IMR-90 (cell line): Measurements from ENCODE around the gene CHD6. TPM values are rescaled to one million over a fixed set of nuclear protein-coding genes. Genes with fewer than 3 reads are reported as not detected.

Experiments used
- ATAC-seq: fragments of 200-7000 bp; cut with Tn5 transposase; 2 replicates; pipeline ENCODE4 v1.9.1; 2020; ENCODE audit warnings: low read depth, mild to moderate bottlenecking, moderate library complexity
- BruUV-seq: library from RNA; stranded (reverse); fragments of 400-500 nt; replicated peaks from 2 replicates; lab custom pipeline; 2021; lab: Mats Ljungman, UMichigan
- CTCF ChIA-PET: fragments of 300-600 bp; formaldehyde crosslinking; extraction: SDS; loops from one replicate; lab custom pipeline; 2021; ENCODE audit warnings: antibody characterized with exemption; lab: Yijun Ruan, JAX
- POLR2A ChIA-PET: fragments of 300-600 bp; sonication (Branson Sonifier 250); formaldehyde crosslinking; loops from one replicate; lab custom pipeline; 2022; ENCODE audit warnings: antibody characterized with exemption; ENCODE audit not compliant: unreplicated experiment; lab: Charles Lee
- DNase-seq: peaks from one replicate; pipeline ENCODE4 v3.0.0; 2013
- H2AFZ ChIP-seq: replicated peaks from 2 replicates; pipeline ENCODE3; 2013; ENCODE audit warnings: low read length, mild to moderate bottlenecking; ENCODE audit not compliant: poor library complexity
- H2AK5ac ChIP-seq: 2 replicates; pipeline ENCODE4 v1.6.1; 2013; ENCODE audit warnings: low read depth, low read length, inconsistent platforms
- H2AK9ac ChIP-seq: replicated peaks from 2 replicates; pipeline ENCODE3; 2013; ENCODE audit warnings: mild to moderate bottlenecking, low read depth, low read length, moderate library complexity; ENCODE audit not compliant: poor library complexity
- H2BK120ac ChIP-seq: 2 replicates; pipeline ENCODE4 v1.6.1; 2013; ENCODE audit warnings: low read depth, low read length, inconsistent platforms
- H2BK15ac ChIP-seq: 3 replicates; pipeline ENCODE4 v1.6.1; 2013; ENCODE audit warnings: low read depth, low read length, inconsistent platforms
- H2BK20ac ChIP-seq: 2 replicates; pipeline ENCODE4 v1.6.1; 2013; ENCODE audit warnings: low read depth, mild to moderate bottlenecking, inconsistent platforms, low read length, moderate library complexity
- H2BK5ac ChIP-seq: 2 replicates; pipeline ENCODE4 v1.6.1; 2013; ENCODE audit warnings: mild to moderate bottlenecking, low read depth, low read length, inconsistent platforms; ENCODE audit not compliant: poor library complexity, severe bottlenecking
- H3K14ac ChIP-seq: replicated peaks from 2 replicates; pipeline ENCODE4 v1.6.1; 2013; ENCODE audit warnings: low read depth, low read length, inconsistent platforms
- H3K18ac ChIP-seq: 2 replicates; pipeline ENCODE4 v1.6.1; 2013; ENCODE audit warnings: low read depth, low read length, control low read depth
- H3K23ac ChIP-seq: 2 replicates; pipeline ENCODE4 v1.6.1; 2013; ENCODE audit warnings: low read depth, low read length, inconsistent platforms
- H3K27ac ChIP-seq: 2 replicates; pipeline ENCODE4 v1.5.1; 2013; ENCODE audit warnings: mild to moderate bottlenecking, control low read depth, low read length; ENCODE audit not compliant: insufficient read depth
- H3K27me3 ChIP-seq: 2 replicates; pipeline ENCODE4 v1.6.1; 2013; ENCODE audit warnings: low read length; ENCODE audit not compliant: control insufficient read depth, insufficient read depth
- H3K36me3 ChIP-seq: 2 replicates; pipeline ENCODE4 v1.6.1; 2013; ENCODE audit warnings: low read length, mixed read lengths; ENCODE audit not compliant: control insufficient read depth, insufficient read depth
- H3K4ac ChIP-seq: 2 replicates; pipeline ENCODE4 v1.6.1; 2013; ENCODE audit warnings: low read depth, low read length, inconsistent platforms
- H3K4me1 ChIP-seq: 2 replicates; pipeline ENCODE4 v1.6.1; 2013; ENCODE audit warnings: low read length, mixed read lengths; ENCODE audit not compliant: control insufficient read depth, insufficient read depth
- H3K4me2 ChIP-seq: 2 replicates; pipeline ENCODE4 v1.6.1; 2013; ENCODE audit warnings: low read depth, mild to moderate bottlenecking, control low read depth, low read length, moderate library complexity
- H3K4me3 ChIP-seq: 2 replicates; pipeline ENCODE4 v1.5.1; 2013; ENCODE audit warnings: low read depth, mild to moderate bottlenecking, control low read depth, low read length, moderate library complexity; ENCODE audit not compliant: insufficient read depth
- H3K56ac ChIP-seq: 2 replicates; pipeline ENCODE4 v1.6.1; 2013; ENCODE audit warnings: low read length, inconsistent platforms; ENCODE audit not compliant: insufficient read depth; ENCODE audit errors: extremely low read depth
- H3K79me1 ChIP-seq, 2 experiments: 2 replicates each; pipeline ENCODE4 v1.6.1; 2013; ENCODE audit warnings: low read length in 2 of 2, inconsistent platforms in 1 of 2, low read depth in 1 of 2
- H3K9ac ChIP-seq: 2 replicates; pipeline ENCODE4 v1.6.1; 2013; ENCODE audit warnings: low read depth, low read length, control low read depth
- H3K9me1 ChIP-seq: 2 replicates; pipeline ENCODE4 v1.6.1; 2013; ENCODE audit warnings: low read length, inconsistent platforms; ENCODE audit not compliant: insufficient read depth
- H3K9me3 ChIP-seq: 2 replicates; pipeline ENCODE4 v1.6.1; 2013; ENCODE audit warnings: low read length; ENCODE audit not compliant: control insufficient read depth, insufficient read depth
- H4K20me1 ChIP-seq: 2 replicates; pipeline ENCODE4 v1.6.1; 2013; ENCODE audit warnings: low read length, inconsistent platforms; ENCODE audit not compliant: insufficient read depth
- H4K5ac ChIP-seq: 2 replicates; pipeline ENCODE4 v1.6.1; 2013; ENCODE audit warnings: mild to moderate bottlenecking, low read depth, low read length, control low read depth
- H4K8ac ChIP-seq, 2 experiments: 2 replicates each; pipeline ENCODE4 v1.6.1; 2013; ENCODE audit warnings: low read depth in 2 of 2, low read length in 2 of 2, control low read depth in 1 of 2, inconsistent platforms in 1 of 2
- H4K91ac ChIP-seq: 2 replicates; pipeline ENCODE4 v1.6.1; 2013; ENCODE audit warnings: low read depth, low read length, inconsistent platforms; ENCODE audit not compliant: insufficient read depth
- BHLHE40 ChIP-seq: fragments of 150-350 bp; IDR thresholded peaks from 2 replicates; pipeline ENCODE4 v1.6.1; 2016; ENCODE audit warnings: mild to moderate bottlenecking, low read depth, low read length
- CEBPB ChIP-seq: IDR thresholded peaks from 2 replicates; pipeline ENCODE4 v1.6.1; 2012; ENCODE audit warnings: low read depth, low read length, improper control_type of control experiment
- CHD1 ChIP-seq: IDR thresholded peaks from 2 replicates; pipeline ENCODE4 v1.6.1; 2012; ENCODE audit warnings: low read depth, low read length, improper control_type of control experiment
- CTCF ChIP-seq: conservative IDR thresholded peaks from 2 replicates; pipeline ENCODE4 v1.5.1; 2012; ENCODE audit warnings: mild to moderate bottlenecking, low read depth, low read length, improper control_type of control experiment
- ELK1 ChIP-seq: fragments of 150-350 bp; IDR thresholded peaks from 2 replicates; pipeline ENCODE4 v1.6.1; 2016; ENCODE audit warnings: low read depth, mild to moderate bottlenecking, low read length, moderate library complexity, borderline replicate concordance
- FOS ChIP-seq: fragments of 150-350 bp; IDR thresholded peaks from 2 replicates; pipeline ENCODE4 v1.6.1; 2016; ENCODE audit warnings: low read depth, low read length
- MAFK ChIP-seq: IDR thresholded peaks from 2 replicates; pipeline ENCODE4 v1.6.1; 2012; ENCODE audit warnings: low read depth, low read length, improper control_type of control experiment
- MAZ ChIP-seq: IDR thresholded peaks from 2 replicates; pipeline ENCODE4 v1.6.1; 2012; ENCODE audit warnings: low read depth, mild to moderate bottlenecking, low read length, improper control_type of control experiment, moderate library complexity, borderline replicate concordance
- MXI1 ChIP-seq: IDR thresholded peaks from 2 replicates; pipeline ENCODE4 v1.6.1; 2012; ENCODE audit warnings: low read depth, mild to moderate bottlenecking, low read length, moderate library complexity, borderline replicate concordance
- NFE2L2 ChIP-seq: fragments of 150-350 bp; IDR thresholded peaks from 2 replicates; pipeline ENCODE4 v1.6.1; 2016; ENCODE audit warnings: low read depth, mild to moderate bottlenecking, low read length
- POLR2A ChIP-seq: IDR thresholded peaks from 2 replicates; pipeline ENCODE4 v1.6.1; 2012; ENCODE audit warnings: mild to moderate bottlenecking, low read depth, low read length
- RAD21 ChIP-seq: IDR thresholded peaks from 2 replicates; pipeline ENCODE4 v1.6.1; 2012; ENCODE audit warnings: low read length, improper control_type of control experiment
- RCOR1 ChIP-seq: IDR thresholded peaks from 2 replicates; pipeline ENCODE4 v1.6.1; 2012; ENCODE audit warnings: mild to moderate bottlenecking, low read length, improper control_type of control experiment; ENCODE audit not compliant: insufficient replicate concordance
- RFX5 ChIP-seq: IDR thresholded peaks from 2 replicates; pipeline ENCODE4 v1.8.0; 2012; ENCODE audit warnings: low read depth, mild to moderate bottlenecking, low read length, moderate library complexity
- SMC3 ChIP-seq: fragments of 150-350 bp; IDR thresholded peaks from 2 replicates; pipeline ENCODE4 v1.6.1; 2016; ENCODE audit warnings: low read depth, mild to moderate bottlenecking, antibody characterized with exemption, low read length, moderate library complexity
- USF2 ChIP-seq: fragments of 150-350 bp; IDR thresholded peaks from 2 replicates; pipeline ENCODE4 v1.6.1; 2017; ENCODE audit warnings: mild to moderate bottlenecking, antibody characterized with exemption, low read length, low read depth
- WGBS, 2 experiments: methylation state at CpG; one replicate each; pipeline versions ENCODE4 v1.1.5 to v1.1.7; 2013; ENCODE audit warnings: missing lambda C conversion rate in 2 of 2; ENCODE audit not compliant: insufficient read length in 1 of 2; ENCODE audit errors: extremely low coverage in 2 of 2; 5-methylcytosine and 5-hydroxymethylcytosine counted together
- dilution Hi-C: fragments of 300-500 bp; cut with HindIII; formaldehyde crosslinking; loops from one replicate; pipeline ENCODE4 v1.14.3; 2018; ENCODE audit warnings: low sequenced_read_pairs; ENCODE audit not compliant: unreplicated experiment
- in situ Hi-C: fragments of 300-500 bp; cut with MboI; formaldehyde crosslinking; loops from 3 replicates; pipeline ENCODE4 v1.14.3; 2019; ENCODE audit warnings: low sequenced_read_pairs, inconsistent platforms, mixed read lengths
- intact Hi-C: fragments of 100-400 bp; cut with micrococcal nuclease; formaldehyde crosslinking; loops from 2 replicates; pipeline ENCODE4 v1.10.0; 2022
- polyA plus RNA-seq, 3 experiments: library from polyadenylated mRNA; depleted of rRNA; stranded (reverse); fragments of >200 nt; gene quantifications; 2 replicates each; pipeline ENCODE4 v1.2.3, GENCODE V29; 2012; ENCODE audit warnings: low replicate concordance in 1 of 3
- total RNA-seq: library from RNA; depleted of rRNA; stranded (reverse); fragments of >200 nt; gene quantifications from 2 replicates; pipeline ENCODE4 v1.2.3, GENCODE V29; 2012

CHD6 gene
- total and polyA plus RNA-seq, 2 of the 4 experiments (the other 2 are of a cell fraction): 8.8 to 26.7 TPM

GRCh38 chr20:41523857-41524256 lies 94.3 kb downstream of the CHD6 start:
- Histone ChIP-seq H3K9ac (no peak overlapping the region), H2BK15ac (no peak overlapping the region), H3K9me1 (no peaks in the 10 kb centered on the region), H3K27ac (no peak overlapping the region), H3K4me2 (no peak overlapping the region), H2AK9ac (no peak overlapping the region), H3K23ac (no peak overlapping the region), H2BK5ac (no peak overlapping the region), H2BK120ac (no peak overlapping the region), H3K27me3 (no peaks in the 10 kb centered on the region), H4K20me1 (peaks cover 8% of the 10 kb centered on the region; the same call in 1 of the 2 replicates), H3K14ac (no peak overlapping the region), H3K4me3 (no peak overlapping the region), H4K5ac (no peak overlapping the region), H3K56ac (no peak overlapping the region), H3K18ac (no peak overlapping the region), H4K91ac (no peak overlapping the region), H2AFZ (no peak overlapping the region), H2AK5ac (no peak overlapping the region), H2BK20ac (no peak overlapping the region), H3K79me1 (peaks cover 17 to 54% of the 10 kb centered on the region in 2 experiments), H3K4me1 (peaks cover 4% of the 10 kb centered on the region), H3K36me3 (peaks cover 3% of the 10 kb centered on the region; the same call in 1 of the 2 replicates), H3K9me3 (no peaks in the 10 kb centered on the region), H3K4ac (no peak overlapping the region), H4K8ac (no peak overlapping the region)
- WGBS, 2 experiments: 100% methylated on average over 1 of the region's 5 CpGs; no CpG with 5 or more reads in 1 of the 2 experiments
- ATAC-seq (no peak), DNase-seq (no peak)
- ChIA-PET POLR2A (no interaction called here), CTCF (no interaction called here)
- dilution Hi-C loops: no loop called here
- TF ChIP-seq CTCF (no peak), CEBPB (no peak), BHLHE40 (no peak), POLR2A (no peak), MXI1 (no peak), RAD21 (no peak), CHD1 (no peak), RCOR1 (no peak), USF2 (no peak), MAFK (no peak), NFE2L2 (no peak), RFX5 (no peak), ELK1 (no peak), FOS (no peak), SMC3 (no peak), MAZ (no peak)
- in situ Hi-C loops: loop anchor here (5.0 kb wide), 1 partner anchor 83 kb away; no protein-coding TSS in a partner anchor
- no TSS peak for BruUV-seq
- intact Hi-C loops: no loop called here
